ENCODE measurements around the gene DCAF11. TPM values are rescaled to one million over a fixed set of nuclear protein-coding genes. Genes with fewer than 3 reads are reported as not detected.

Gene DCAF11
- total RNA-seq, 1 experiment from 2014 or later = 45.5 TPM

- H3K27me3 ChIP-seq (replicated peaks; ENCODE audit: insufficient read depth, low read depth, low read length, poor library complexity) = peaks cover 13% of the 10 kb centered on the region
- no peak for DNase-seq (ENCODE audit: low spot score)
- ChIA-PET POLR2A (ENCODE audit: low non-redundant PET) (interaction anchor here (0.6 kb wide), 1 partner anchor 90 kb away, joined by 4 read pairs; no protein-coding TSS in a partner anchor), CTCF (interaction anchor here (0.6 to 1.3 kb wide), 3 partner anchors 10 to 22 kb away, joined by 3 to 4 read pairs (median 3); no protein-coding TSS in a partner anchor)
- intact Hi-C loops (cut with micrococcal nuclease; ENCODE audit: unreplicated experiment) = no loop called here
- no peaks in the 10 kb centered on the region for H3K36me3 ChIP-seq (ENCODE audit: insufficient read depth, low read length, poor library complexity, severe bottlenecking)
- H3K27ac ChIP-seq (ENCODE audit: low read depth, low read length, poor library complexity, severe bottlenecking) = no peak overlapping the region
- H3K4me3 ChIP-seq (ENCODE audit: low read depth, low read length, poor library complexity, severe bottlenecking) = no peak overlapping the region
- no TSS peak for BruUV-seq (replicated peaks)
- TF ChIP-seq CTCF (conservative IDR thresholded peaks at IDR 0.05; ENCODE audit: low read depth, low read length) (no peak), EZH2 (IDR thresholded peaks at IDR 0.05; ENCODE audit: borderline replicate concordance, low read depth, low read length, poor library complexity, severe bottlenecking) (no peak)
- peaks cover 6% of the 10 kb centered on the region for H3K4me1 ChIP-seq (ENCODE audit: insufficient read depth, low read length, poor library complexity, severe bottlenecking)
- no peaks in the 10 kb centered on the region for H3K9me3 ChIP-seq (ENCODE audit: low read depth, low read length, poor library complexity, severe bottlenecking)
These were observed 34.4 kb upstream of the DCAF11 start for GRCh38 chr14:24080142-24080530.

- ChIA-PET POLR2A (ENCODE audit: low non-redundant PET) (no interaction called here), CTCF (interaction anchor here (0.7 to 1.3 kb wide), 3 partner anchors 21 to 37 kb away, joined by 3 to 4 read pairs (median 3); no protein-coding TSS in a partner anchor)
- Histone ChIP-seq H3K4me1 (ENCODE audit: insufficient read depth, low read length, poor library complexity, severe bottlenecking) (peaks cover 6% of the 10 kb centered on the region), H3K4me3 (ENCODE audit: low read depth, low read length, poor library complexity, severe bottlenecking) (peak overlapping the region; percentile 63), H3K27ac (ENCODE audit: low read depth, low read length, poor library complexity, severe bottlenecking) (peak overlapping the region; percentile 50), H3K36me3 (ENCODE audit: insufficient read depth, low read length, poor library complexity, severe bottlenecking) (no peaks in the 10 kb centered on the region), H3K27me3 (replicated peaks; ENCODE audit: insufficient read depth, low read depth, low read length, poor library complexity) (peaks cover 13% of the 10 kb centered on the region), H3K9me3 (ENCODE audit: low read depth, low read length, poor library complexity, severe bottlenecking) (no peaks in the 10 kb centered on the region)
- DNase-seq (ENCODE audit: low spot score) = peak; percentile 37
- no TSS peak for BruUV-seq (replicated peaks)
- TF ChIP-seq CTCF (conservative IDR thresholded peaks at IDR 0.05; ENCODE audit: low read depth, low read length) (no peak), EZH2 (IDR thresholded peaks at IDR 0.05; ENCODE audit: borderline replicate concordance, low read depth, low read length, poor library complexity, severe bottlenecking) (no peak)
- intact Hi-C loops (cut with micrococcal nuclease; ENCODE audit: unreplicated experiment) = no loop called here
These were observed 33.5 kb upstream of the DCAF11 start for GRCh38 chr14:24080888-24081738.

GRCh38 chr14:24081739-24082211, 32.8 kb upstream of the DCAF11 start:
- CTCF ChIA-PET = interaction anchor here (0.7 kb wide), 1 partner anchor 38 kb away, joined by 4 read pairs; no protein-coding TSS in a partner anchor

More at GRCh38 chr14:24081739-24082211, 32.8 kb upstream of the DCAF11 start:
- no peak for TF ChIP-seq EZH2 (IDR thresholded peaks at IDR 0.05; ENCODE audit: borderline replicate concordance, low read depth, low read length, poor library complexity, severe bottlenecking)
- no peak for TF ChIP-seq CTCF (conservative IDR thresholded peaks at IDR 0.05; ENCODE audit: low read depth, low read length)
- peaks cover 13% of the 10 kb centered on the region for H3K27me3 ChIP-seq (replicated peaks; ENCODE audit: insufficient read depth, low read depth, low read length, poor library complexity)
- peaks cover 6% of the 10 kb centered on the region for H3K4me1 ChIP-seq (ENCODE audit: insufficient read depth, low read length, poor library complexity, severe bottlenecking)
- peak overlapping the region; percentile 63 for H3K4me3 ChIP-seq (ENCODE audit: low read depth, low read length, poor library complexity, severe bottlenecking)
- intact Hi-C loops (cut with micrococcal nuclease; ENCODE audit: unreplicated experiment) = no loop called here
- H3K36me3 ChIP-seq (ENCODE audit: insufficient read depth, low read length, poor library complexity, severe bottlenecking) = no peaks in the 10 kb centered on the region
- POLR2A ChIA-PET (ENCODE audit: low non-redundant PET) = no interaction called here
- H3K27ac ChIP-seq (ENCODE audit: low read depth, low read length, poor library complexity, severe bottlenecking) = no peak overlapping the region
- no peaks in the 10 kb centered on the region for H3K9me3 ChIP-seq (ENCODE audit: low read depth, low read length, poor library complexity, severe bottlenecking)
- no peak for DNase-seq (ENCODE audit: low spot score)
- BruUV-seq (replicated peaks) = no TSS peak
